COLO668 (cell line): Measurements from ENCODE around the gene STAT5B.

Source experiments
- DNase-seq: peaks from one replicate; lab custom pipeline; 2025; ENCODE audit not compliant: unreplicated experiment; lab: John Stamatoyannopoulos, UW

STAT5B gene

DNA sequence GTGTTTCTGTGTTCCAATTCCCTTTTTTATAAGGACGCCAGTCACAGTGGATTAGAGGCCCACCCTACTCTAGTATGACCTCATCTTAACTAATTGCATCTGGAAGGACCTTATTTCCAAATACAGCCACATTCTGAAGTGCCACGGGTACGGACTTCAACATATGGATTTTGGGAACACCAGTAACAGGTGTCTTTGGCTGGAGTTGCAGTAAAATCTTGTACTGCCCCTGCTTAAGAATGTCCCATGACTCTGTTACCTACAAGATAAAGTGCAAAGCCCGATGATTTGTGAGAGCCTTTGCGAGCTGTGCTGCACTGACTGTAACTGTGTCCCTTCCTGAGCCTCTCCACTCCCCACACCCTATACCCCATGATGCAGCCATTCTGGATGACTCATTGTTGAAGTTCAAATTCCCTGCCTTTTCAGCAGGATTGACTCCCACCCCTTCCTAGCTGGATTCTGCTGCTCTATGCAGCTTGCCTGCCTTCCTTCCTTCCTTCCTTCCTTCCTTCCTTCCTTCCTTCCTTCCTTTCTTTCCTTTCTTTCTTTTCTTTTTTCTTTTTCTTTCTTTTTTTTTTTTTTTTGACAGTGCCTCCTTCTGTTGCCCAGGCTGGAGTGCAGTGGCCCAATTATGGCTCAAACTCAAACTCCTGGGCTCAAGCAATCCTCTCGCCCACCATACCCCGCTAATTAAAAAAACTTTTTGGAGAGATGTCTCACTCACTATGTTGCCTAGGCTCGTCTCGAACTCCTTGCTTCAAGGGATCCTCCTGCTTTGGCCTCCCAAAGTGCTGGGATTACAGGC, 93.1 kb downstream of the STAT5B start:
- DNase-seq: no peak

DNA sequence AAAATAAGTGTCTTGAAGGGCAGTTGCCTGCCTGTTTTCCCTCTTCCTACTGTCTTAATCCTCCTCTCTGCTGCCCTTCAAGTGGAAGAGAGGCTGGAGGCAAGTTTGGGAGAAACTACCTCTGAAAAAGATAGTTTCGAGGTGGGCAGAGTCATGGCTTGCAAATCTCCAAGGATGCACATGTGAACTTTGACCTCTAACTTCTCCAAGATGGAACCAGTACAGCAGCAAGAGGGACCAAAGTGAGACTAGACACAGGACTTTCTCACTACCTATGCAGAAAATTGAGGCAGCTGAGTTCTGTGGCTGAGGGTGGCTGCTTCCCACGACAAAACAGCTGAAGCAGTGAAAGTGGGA, 94.4 kb downstream of the STAT5B start:
- DNase-seq: no peak

- peak; percentile 82 for DNase-seq
Measured at GRCh38 chr17:42180922-42181850, 95.0 kb downstream of the STAT5B start, which contains the start of gene KCNH4. KCNH4 (minus strand) TSS chr17:42181142; CDS start chr17:42180945, 197 bp downstream.

- DNase-seq: no peak
Measured at GRCh38 chr17:42180411-42180921, 95.7 kb downstream of the STAT5B start.

DNA sequence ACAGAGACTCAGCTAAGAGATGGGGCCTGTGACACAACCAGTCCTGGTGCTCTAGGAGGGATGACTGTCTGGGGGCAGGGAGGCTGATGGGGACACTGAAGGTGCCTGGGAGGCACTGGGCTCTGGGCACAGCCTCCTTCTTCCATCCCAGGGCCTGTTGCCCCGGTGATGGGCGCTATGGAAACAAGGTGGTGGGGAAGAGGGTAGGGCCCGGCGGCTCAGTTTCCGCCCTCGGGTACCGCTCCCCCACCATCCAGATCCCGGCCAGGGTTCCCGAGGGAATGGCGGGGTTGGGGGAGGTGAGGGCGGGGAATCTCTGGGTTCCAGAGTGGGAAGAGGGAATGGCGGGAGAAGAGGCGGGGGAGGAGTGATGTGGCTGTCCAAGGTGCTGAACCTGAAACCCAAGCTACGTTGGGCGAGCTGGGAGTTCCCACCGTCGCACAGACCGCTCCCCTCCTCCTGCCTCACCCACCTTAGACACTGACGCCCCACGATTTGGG, 96.2 kb downstream of the STAT5B start:
- peak; percentile 50 for DNase-seq

DNA sequence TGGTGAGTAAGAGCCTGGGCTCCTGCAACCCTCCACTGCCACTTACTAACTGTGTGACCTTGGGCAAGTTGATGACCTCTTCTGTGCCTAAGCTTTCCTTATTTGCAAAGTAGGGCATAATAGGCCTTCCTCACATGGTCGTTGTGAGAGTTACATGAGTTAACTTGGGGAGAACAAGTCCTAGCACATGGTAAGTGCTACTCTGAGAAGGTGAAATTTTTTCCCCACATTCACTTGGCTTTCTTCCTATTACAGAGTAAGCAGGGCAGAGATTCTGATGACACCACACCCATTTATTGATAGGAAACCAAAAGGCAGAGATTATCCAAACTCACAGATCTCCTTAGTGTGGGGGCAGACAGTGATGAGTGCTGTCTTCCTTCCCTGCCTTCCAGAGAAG, 96.9 kb downstream of the STAT5B start:
- DNase-seq: no peak

DNA sequence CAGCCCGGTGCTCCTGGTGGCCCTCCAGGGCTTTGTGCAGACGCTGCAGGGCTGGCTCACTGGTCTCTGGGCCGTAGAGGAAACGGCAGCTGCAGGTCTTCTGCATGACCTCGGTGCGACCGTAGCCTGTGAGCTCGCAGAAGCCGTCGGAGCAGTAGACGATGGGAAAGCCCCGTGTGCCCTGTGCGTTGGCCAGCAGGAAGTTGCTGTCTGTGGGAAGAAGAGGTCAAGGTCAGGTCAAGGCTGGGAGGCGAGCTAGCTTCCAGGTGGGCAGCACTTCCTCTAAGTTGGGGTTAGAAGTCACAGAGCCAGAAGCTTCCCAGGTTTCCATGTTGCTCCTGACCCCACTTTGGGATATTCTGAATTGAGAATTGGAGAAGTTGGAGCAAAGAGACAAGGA, 97.4 kb downstream of the STAT5B start:
- no peak for DNase-seq

DNA sequence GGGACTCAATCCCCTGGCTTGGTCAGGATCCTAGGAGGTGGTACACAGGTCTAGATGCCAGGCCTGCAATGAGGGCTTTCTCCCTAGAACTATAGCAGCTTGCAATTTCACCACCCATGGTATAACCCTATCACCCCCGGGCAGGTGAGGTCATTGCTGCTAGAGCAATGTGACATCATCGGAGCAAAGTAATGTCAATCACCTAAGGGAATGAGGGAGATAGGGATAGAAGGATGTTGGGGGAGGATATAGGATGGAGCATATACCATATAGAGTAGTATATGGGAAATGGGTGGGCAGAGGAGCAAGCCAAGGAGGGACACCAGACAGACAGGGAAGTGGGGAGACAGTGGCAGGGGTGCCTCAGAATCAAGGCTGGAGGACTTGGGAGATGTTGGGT, 98.5 kb downstream of the STAT5B start:
- DNase-seq: no peak

GRCh38 chr17:42174126-42174783, 101.9 kb downstream of the STAT5B start:
- DNase-seq: no peak

DNA sequence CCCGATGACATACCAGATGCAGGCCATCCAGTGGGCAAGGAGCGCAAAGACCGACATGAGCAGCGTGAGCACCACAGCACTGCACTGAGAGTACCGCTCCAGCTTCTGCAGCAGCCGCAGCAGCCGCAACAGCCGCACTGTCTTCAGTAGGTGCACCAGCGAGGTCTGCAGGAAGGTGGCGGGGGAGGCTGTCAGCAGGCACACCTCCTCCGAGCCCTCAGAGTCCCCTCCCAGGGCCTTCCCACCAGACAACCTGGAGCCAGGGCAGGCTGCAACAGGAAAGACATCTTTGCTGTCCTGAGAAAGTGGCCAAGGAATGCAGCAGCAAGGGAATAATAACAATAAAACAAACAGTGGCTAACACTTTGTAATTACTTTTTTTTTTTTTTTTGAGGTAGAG, 104.4 kb downstream of the STAT5B start:
- DNase-seq: no peak

- DNase-seq: no peak
Measured at GRCh38 chr17:42169351-42169750, 106.8 kb downstream of the STAT5B start.

- DNase-seq: no peak
Measured at GRCh38 chr17:42167807-42168206, 108.4 kb downstream of the STAT5B start.

- DNase-seq: no peak
Measured at GRCh38 chr17:42166196-42166763, 109.9 kb downstream of the STAT5B start.

GRCh38 chr17:42165751-42166150, 110.4 kb downstream of the STAT5B start:
- no peak for DNase-seq

DNA sequence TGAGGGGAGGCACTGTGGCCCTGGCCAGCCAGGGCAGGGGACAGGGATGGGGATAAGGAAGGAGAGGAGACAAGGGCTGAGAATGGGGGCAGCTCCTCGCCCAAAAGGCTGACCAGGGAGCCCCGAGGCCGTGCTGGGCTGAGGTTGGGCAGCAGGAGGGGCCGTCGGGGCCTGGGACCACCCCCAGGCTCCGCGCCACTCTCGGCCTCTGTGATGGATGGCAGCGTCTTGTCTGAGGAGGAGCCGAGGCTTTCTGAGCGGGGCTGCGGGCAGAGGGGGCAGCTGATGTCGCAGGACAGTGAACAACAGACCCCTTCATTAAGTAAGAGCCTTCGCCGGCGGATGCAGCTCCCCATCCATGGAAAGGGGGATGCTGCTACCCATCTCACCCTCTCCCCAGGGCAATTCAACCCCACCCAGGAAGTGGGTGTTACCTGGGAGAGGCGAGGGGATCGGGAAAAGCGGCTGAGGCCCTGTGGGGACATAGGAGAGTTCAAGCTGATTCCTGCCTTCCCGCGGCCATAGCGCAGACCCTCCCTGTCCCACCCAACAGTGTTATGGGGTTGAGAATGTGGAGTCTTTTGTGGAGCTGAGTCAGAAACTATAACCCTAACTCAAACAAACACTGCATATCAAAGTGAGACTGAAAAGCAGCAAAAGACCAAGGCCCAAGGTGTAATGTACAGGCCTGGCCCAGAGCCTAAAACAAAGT, 112.3 kb downstream of the STAT5B start:
- no peak for DNase-seq

DNA sequence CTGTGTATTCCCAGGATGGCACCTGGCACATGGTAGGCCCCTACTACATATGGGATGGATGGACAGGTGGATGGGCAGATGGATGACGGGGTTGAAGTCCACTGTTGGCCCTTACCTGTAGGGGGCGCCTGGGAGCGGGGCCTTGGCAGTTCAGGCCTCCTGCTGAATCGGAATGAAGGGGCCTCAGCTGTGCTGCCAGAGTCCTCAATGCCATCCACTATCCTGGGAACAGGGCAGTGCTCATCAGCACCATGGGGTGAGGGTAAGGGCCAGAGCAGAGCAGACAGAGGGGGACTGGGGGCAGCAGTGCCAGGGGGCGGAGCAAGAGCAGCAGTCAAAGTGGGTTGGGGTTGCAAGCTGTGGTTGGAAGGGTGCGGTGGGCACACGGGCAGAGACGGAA, 113.1 kb downstream of the STAT5B start:
- DNase-seq: peak; percentile 18

DNA sequence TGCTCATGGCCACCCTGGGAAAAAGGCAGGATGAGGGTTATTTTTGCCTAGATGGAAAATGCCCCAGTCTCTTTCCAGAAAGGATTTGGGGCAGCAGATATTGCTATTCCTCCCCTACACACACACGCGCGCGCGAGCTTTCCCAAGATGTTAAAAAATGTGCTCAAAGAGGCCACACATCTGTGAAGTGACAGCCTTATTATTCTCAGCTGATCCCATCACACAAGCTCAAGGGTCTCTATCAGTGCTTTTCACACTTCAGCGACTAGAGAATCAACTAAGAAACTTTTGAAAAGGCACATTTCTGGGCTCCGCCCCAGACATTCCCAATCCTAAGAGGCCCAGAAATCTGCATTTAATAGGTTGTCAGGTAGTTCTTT, 115.7 kb downstream of the STAT5B start:
- no peak for DNase-seq

GRCh38 chr17:42159796-42160530, 116.2 kb downstream of the STAT5B start:
- DNase-seq: no peak

GRCh38 chr17:42155614-42156045, 120.6 kb downstream of the STAT5B start:
- DNase-seq: no peak
